Bronchial epithelial cell (primary cell): ENCODE results near the gene ADGRV1. TPM values are rescaled to one million over a fixed set of nuclear protein-coding genes. Genes with fewer than 3 reads are reported as not detected.

Source experiments
- DNase-seq: peaks from one replicate; pipeline ENCODE4 v3.0.0-alpha.2; 2010; ENCODE audit warnings: low read depth
- FAIRE-seq: peaks from 2 replicates; lab custom pipeline; 2011; peaks lifted over from hg19 to GRCh38; lab: Jason Lieb, UNC
- H3K27me3 ChIP-seq: 2 replicates; pipeline ENCODE4 v1.5.1; 2011; ENCODE audit warnings: low read length; ENCODE audit not compliant: control insufficient read depth, insufficient read depth
- H3K36me3 ChIP-seq: 2 replicates; pipeline ENCODE4 v1.5.1; 2011; ENCODE audit warnings: low read length; ENCODE audit not compliant: control insufficient read depth, insufficient read depth
- H3K4me3 ChIP-seq: 2 replicates; pipeline ENCODE4 v1.5.1; 2011; ENCODE audit warnings: mild to moderate bottlenecking, low read depth, low read length, control low read depth
- total RNA-seq: library from RNA; depleted of rRNA; stranded (reverse); fragments of >200 nt; gene quantifications from 2 replicates; pipeline ENCODE4 v1.2.1, GENCODE V29; 2014
- TF ChIP-seq, protein P1 (sequence below): IDR thresholded peaks from 2 replicates; pipeline ENCODE4 v1.5.1; 2011; ENCODE audit warnings: mild to moderate bottlenecking, moderate library complexity, low read length, control low read depth, inconsistent platforms; ENCODE audit not compliant: insufficient read depth, severe bottlenecking

The ADGRV1 gene
- total RNA-seq, 1 donor from 2014 or later = 1.6 TPM

DNA sequence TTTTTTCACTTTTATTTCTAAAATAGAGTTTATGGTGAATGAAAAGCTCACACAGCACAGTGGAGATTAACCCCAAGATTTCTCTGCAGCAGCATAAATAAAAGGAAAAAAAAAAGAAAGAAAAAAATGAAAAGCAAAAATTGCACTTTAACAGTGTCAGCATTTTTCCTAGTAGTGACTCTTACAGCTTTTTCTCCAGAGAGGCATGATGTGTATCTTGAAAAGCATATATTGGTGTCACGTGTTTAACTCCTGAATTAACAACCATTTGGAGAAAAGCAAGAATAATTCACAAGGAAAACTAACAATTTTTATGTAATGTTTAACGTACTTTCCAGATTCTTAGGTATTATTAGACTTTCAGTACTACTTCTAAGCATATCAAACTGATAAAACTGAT, 67.9 kb downstream of the ADGRV1 start:
- no peak for DNase-seq
- no peak overlapping the region for H3K4me3 ChIP-seq
- H3K36me3 ChIP-seq = no peaks in the 10 kb centered on the region
- FAIRE-seq = no peak
- H3K27me3 ChIP-seq = no peaks in the 10 kb centered on the region
- TF ChIP-seq, protein P1, sequence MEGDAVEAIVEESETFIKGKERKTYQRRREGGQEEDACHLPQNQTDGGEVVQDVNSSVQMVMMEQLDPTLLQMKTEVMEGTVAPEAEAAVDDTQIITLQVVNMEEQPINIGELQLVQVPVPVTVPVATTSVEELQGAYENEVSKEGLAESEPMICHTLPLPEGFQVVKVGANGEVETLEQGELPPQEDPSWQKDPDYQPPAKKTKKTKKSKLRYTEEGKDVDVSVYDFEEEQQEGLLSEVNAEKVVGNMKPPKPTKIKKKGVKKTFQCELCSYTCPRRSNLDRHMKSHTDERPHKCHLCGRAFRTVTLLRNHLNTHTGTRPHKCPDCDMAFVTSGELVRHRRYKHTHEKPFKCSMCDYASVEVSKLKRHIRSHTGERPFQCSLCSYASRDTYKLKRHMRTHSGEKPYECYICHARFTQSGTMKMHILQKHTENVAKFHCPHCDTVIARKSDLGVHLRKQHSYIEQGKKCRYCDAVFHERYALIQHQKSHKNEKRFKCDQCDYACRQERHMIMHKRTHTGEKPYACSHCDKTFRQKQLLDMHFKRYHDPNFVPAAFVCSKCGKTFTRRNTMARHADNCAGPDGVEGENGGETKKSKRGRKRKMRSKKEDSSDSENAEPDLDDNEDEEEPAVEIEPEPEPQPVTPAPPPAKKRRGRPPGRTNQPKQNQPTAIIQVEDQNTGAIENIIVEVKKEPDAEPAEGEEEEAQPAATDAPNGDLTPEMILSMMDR = no peak

DNA sequence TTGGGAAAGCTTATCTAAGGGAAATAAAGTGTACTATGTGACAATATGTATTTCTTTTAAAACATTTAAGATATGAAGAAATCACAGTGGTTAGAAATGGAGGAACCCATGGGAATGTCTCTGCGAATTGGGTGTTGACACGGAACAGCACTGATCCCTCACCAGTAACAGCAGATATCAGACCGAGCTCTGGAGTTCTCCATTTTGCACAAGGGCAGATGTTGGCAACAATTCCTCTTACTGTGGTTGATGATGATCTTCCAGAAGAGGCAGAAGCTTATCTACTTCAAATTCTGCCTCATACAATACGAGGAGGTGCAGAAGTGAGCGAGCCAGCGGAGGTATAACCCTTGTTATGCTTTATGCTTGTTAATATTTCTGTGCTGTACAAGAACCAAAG, 69.9 kb downstream of the ADGRV1 start:
- H3K36me3 ChIP-seq = no peaks in the 10 kb centered on the region
- no peak for DNase-seq
- no peak for FAIRE-seq
- H3K4me3 ChIP-seq = no peak overlapping the region
- no peaks in the 10 kb centered on the region for H3K27me3 ChIP-seq
- TF ChIP-seq, protein P1 = no peak

DNA sequence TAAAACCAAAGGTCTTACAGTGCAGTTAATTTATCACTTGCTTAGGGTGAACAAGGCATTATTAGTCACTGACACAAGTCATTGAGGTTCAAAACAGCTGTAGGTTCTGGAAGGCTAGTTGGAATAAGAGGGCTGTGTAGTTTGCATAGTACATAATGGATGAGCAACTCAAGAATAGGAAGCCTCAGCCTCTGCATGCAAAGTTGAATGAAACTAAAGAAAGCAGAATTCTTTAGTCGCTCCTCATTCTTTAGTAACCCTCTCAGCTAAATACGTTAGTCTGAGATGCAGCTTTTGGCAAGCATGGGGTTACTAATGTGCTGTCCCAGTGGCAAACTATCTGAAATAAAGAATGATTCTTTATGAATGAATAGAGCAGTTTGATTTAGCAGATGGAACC, 74.2 kb downstream of the ADGRV1 start:
- H3K4me3 ChIP-seq = no peak overlapping the region
- H3K27me3 ChIP-seq = no peaks in the 10 kb centered on the region
- no peaks in the 10 kb centered on the region for H3K36me3 ChIP-seq
- TF ChIP-seq, protein P1 = no peak
- FAIRE-seq (no peak), DNase-seq (no peak)

DNA sequence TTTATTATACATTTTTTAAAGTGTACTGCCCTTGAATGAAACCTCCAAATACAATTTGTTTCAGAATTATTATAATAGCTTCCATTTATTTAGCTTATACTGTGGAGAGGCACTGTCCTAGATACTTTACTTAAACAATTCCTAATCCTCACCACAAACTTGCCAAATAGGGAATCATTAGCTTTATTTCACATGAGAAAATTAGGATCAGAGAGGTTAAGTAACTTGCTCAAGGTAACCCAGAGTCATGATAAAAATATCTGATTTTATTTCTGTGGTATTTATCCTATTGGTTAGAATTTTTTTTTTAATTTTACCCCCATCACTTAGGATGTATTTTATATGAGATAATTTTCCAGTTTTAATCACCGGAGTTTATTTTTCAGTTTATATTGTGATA, 78.4 kb downstream of the ADGRV1 start:
- H3K4me3 ChIP-seq = no peak overlapping the region
- no peak for FAIRE-seq
- TF ChIP-seq, protein P1 = no peak
- no peaks in the 10 kb centered on the region for H3K36me3 ChIP-seq
- no peak for DNase-seq
- H3K27me3 ChIP-seq = no peaks in the 10 kb centered on the region

DNA sequence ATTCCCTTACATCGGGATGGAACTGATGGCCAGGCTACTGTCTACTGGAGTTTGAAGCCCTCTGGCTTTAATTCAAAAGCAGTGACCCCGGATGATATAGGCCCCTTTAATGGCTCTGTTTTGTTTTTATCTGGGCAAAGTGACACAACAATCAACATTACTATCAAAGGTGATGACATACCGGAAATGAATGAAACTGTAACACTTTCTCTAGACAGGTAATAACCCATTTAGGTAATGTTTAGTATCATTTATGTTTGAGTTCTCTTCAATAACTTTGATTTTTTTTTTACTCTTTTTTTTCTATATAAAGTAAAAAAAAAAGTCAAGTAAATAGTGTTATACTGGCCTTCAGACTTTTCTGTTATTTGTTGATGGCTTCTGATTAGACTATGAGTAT, 79.1 kb downstream of the ADGRV1 start:
- FAIRE-seq = no peak
- no peaks in the 10 kb centered on the region for H3K27me3 ChIP-seq
- TF ChIP-seq, protein P1 = no peak
- no peak for DNase-seq
- H3K4me3 ChIP-seq = no peak overlapping the region
- no peaks in the 10 kb centered on the region for H3K36me3 ChIP-seq

DNA sequence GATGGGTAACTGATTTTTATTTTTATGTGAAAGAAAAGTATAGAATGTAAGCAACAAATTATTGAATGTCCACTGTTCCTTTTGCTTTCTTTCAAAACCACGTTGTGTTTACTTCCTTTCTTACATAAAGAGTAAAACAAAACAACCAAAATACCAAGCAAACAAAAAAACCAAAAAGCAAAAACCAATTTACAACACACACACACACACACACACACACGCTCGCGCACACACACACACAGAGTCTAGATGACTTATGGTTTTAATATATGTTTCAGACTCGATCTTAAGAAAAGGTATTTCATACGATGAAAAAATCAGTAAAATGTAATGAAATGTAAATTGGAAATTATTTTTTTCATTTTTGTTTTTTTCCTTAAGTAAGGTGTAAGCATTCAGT, 80.3 kb downstream of the ADGRV1 start:
- Histone ChIP-seq H3K27me3 (no peaks in the 10 kb centered on the region), H3K4me3 (no peak overlapping the region), H3K36me3 (no peaks in the 10 kb centered on the region)
- DNase-seq (no peak), FAIRE-seq (no peak)
- TF ChIP-seq, protein P1 = no peak
